ENCODE data around the gene SLC24A4.
"Not testable (repeated sequence)": the region's sequence is repeated elsewhere in the genome, so short reads cannot be mapped to it uniquely, and the experiment has no call there.

SLC24A4 gene

GRCh38 chr14:92520102-92521057 lies 197.4 kb downstream of the SLC24A4 start:
- DNase-seq (ENCODE audit: low spot score): peak; percentile 59

GRCh38 chr14:92521058-92521415 lies 198.1 kb downstream of the SLC24A4 start:
- DNase-seq (ENCODE audit: low spot score): no peak

GRCh38 chr14:92523752-92524151 lies 200.8 kb downstream of the SLC24A4 start:
- DNase-seq (ENCODE audit: low spot score): no peak

DNA sequence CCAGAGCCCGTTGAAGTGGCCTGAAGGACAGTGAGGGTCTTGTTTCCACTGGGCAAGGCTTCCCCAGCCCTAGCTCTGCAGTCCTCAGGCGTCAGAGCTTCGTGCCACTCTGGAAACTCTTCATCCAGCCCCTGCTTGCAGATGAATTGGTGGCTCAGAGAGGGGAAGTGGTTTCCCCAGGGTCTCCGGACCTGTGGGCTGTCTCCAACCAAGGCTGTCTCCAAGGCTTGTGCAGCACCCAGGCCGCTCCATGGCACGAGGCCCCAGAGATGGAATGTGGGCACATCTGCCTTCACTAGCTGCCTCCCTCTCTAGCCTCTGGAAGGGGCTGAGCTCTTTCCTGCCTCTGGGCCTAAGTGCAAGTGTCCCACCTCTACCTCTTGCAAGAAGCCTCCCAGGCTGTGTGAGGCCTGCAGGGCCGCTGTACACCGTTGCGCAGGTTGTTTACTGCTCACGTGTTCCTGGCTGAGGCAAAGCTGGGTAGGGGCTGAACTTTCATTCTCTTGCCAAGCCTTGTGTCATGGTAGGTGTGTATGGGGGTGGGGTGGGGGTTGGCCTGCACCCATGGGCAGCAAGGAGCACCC lies 201.7 kb downstream of the SLC24A4 start:
- DNase-seq (ENCODE audit: low spot score): no peak

GRCh38 chr14:92525322-92526095 lies 202.5 kb downstream of the SLC24A4 start:
- no peak for DNase-seq (ENCODE audit: low spot score)

- DNase-seq (ENCODE audit: low spot score): no peak
Observed at GRCh38 chr14:92527721-92528120, 204.8 kb downstream of the SLC24A4 start.

GRCh38 chr14:92528486-92529100 lies 205.6 kb downstream of the SLC24A4 start:
- no peak for DNase-seq (ENCODE audit: low spot score)

GRCh38 chr14:92529903-92530302 lies 206.9 kb downstream of the SLC24A4 start:
- DNase-seq (ENCODE audit: low spot score): no peak

- no peak for DNase-seq (ENCODE audit: low spot score)
Observed at GRCh38 chr14:92531106-92531873, 208.3 kb downstream of the SLC24A4 start.

DNA sequence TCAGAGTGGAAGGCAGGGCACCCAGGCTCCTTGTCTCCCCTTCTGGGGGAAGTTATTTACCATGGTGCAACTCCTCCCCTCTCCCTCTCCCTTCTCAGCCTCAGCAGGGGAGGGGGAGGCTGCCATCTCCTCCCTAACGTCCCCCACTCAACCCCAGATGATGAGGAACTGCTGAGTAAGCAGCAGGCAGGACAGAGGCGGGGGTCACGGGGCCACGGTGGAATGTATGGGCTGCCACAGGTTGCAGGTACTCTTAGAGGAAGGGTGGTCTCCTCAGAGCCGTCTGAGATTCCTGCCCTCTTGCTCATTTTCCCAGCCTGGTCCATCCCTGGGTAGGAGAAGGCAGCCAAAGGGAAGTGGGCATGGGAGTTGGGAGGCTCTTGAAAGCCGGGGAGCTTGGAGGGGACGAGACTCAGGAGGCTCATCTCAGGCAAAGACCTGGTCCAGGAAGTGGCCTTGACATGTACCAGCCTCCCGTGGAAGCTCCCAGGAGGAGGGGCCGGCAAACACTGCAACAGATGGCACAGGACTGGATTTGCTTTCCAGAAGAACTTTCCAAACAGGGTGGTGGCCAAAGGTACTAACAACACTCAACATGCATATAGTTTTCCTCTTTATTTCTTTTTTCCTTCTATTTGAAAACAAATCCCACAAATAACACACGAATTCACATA lies 209.7 kb downstream of the SLC24A4 start:
- no peak for DNase-seq (ENCODE audit: low spot score)

DNA sequence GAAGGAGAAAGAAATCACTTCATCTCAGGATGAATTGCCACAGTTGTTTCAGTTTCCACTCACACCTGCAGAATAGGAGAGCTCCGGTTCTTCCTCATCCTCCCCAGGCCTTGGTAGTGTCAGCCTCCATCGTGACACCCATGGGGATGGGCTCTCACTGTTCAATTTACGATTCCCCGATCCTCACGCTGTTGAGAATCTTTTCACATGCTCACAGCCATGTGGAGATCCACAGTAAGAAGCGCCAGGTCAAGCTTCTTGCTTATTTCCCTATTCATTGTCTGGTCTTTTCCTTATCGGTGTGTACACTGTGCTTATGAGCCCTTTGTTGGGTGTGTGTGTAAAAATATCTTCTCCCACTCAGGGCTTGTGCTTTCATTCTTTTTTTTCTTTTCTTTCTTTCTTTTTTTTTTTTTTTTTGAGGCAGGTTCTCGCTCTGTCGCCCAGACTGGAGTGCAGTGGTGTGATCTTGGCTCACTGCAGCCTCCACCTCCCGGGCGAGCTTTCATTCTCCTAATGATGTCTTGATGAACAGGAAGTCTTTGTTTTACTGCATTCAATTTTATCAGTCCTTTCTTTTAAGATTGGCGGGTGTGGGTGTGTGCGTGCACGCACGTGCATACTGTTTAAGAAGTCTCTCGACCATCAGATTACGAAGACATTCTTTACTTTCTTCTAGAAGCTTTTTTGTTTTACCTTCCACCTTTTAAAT lies 212.1 kb downstream of the SLC24A4 start:
- no peak for DNase-seq (ENCODE audit: low spot score)

DNA sequence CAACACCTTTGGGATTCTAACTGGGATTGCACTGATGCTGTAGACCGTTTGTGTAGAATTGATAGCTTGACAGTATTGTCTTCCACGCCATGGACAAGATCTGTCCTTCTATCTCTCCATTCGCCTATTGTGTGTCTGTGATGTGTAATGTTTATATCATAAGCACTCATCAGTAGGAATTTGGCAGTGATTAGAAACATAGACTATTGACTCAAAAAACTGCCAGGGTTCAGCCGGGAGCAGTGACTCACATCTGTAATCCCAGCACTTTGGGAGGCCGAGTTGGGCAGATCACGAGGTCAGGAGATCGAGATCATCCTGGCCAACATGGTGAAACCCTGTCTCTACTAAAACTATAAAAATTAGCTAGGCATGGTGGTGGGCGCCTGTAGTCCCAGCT lies 213.3 kb downstream of the SLC24A4 start:
- not testable (repeated sequence) for DNase-seq (ENCODE audit: low spot score)

DNA sequence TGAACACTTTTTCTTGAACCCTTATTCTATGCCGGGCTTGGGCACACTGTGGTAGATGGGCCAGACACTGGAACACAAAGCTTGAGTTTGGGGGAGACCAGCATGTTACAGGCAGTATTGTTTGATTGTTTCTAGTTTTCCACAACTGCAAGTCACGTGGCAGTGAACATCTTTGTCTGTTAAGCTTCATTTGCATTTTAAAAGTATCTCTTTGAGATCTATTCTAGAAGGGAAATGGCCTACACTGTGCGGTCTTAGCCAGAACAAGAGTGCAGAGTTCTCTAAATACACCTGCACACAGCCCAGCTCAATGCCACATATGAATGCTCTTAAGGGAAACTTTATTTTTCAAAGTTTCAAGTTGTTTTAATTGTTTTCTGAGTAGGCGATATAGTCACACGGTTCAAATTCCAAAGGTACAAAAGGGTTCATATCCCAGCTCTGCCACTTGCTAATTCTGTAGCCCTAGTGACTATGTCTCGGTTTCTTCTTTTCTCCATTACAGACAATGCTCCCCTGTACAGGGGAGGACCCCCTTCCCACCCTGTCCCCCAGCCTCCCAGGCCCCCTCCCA lies 215.5 kb downstream of the SLC24A4 start:
- DNase-seq (ENCODE audit: low spot score): no peak

DNA sequence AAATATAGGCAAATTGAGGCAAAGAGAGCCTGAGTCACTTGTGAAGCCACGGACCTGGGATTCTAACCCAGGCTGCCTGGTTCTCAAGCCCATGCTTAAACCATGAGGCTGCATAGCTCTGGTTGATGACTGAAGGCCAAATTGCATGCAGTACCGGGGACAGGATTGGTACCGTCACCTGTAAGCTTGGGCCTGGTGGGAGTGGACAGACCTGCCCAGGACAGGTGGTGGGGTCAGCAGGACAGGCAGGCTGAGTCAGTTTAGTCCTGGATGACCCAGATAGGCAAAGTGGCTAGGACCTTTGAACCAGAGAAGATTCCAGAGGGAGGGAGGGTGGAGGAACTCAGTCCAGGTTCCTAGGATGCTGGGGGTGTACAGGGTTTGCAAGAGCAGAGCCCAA lies 216.5 kb downstream of the SLC24A4 start:
- DNase-seq (ENCODE audit: low spot score): no peak

- no peak for DNase-seq (ENCODE audit: low spot score)
Observed at GRCh38 chr14:92539875-92540274, 216.9 kb downstream of the SLC24A4 start.

DNA sequence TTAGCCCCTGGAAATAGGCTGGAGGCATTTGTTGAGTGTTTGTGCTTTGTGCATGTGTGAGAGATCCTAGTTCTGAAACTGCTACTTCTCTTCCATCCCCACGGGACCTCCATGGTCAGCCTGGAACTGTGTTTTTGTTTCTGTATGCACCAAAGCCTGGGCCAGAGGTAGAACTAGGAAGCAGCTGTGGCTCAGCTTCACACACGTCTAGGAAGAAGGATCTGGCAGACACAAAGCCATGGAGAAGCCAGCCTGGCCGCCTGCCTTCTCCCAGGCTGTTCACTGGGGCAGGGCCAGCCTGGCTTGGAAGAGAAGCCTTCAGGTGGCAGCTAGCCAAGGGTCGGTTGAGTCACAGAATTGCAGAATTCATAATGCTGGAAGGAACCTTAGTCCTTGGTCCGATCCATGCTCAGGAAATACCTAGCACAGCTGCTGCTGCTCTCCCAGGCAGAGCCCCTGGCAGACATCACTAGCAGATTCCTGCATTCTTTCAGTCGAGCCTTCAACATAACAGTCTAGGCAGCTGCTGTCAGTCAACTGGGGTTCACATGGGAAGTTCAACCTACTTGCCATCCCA lies 217.6 kb downstream of the SLC24A4 start:
- no peak for DNase-seq (ENCODE audit: low spot score)

GRCh38 chr14:92542766-92543554 lies 220.0 kb downstream of the SLC24A4 start:
- DNase-seq (ENCODE audit: low spot score): no peak

DNA sequence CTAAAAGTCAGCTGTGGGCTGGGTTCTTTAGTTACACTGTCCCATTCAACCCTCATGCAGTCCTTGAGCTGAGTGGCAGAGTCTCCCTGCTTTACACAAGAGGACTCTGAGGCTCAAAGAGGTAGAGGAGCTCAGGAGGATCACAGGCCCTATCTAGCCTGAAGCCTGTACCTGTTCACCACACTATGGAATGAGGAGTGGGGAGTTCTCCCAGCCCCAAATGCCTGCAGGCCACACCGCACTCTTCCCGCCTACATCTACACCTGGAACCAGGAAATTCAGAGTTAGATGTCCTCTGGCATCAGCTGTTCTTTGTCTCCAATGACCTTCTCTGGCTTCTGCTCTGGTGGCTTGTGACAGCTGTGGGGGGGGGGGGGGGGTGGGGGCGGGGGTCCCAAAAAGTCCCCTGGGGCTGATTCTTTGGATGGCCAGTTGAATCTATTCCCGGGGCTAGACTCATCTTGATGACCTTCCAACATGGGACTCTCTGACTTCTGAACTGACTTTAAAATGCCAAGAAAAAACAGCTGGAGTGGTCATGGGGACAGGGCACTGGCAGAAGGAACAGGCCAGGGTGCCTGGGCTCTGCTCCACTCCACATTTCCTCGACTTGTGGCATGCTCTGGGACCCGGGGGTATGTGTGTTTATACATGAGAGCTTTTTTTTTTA lies 221.2 kb downstream of the SLC24A4 start:
- DNase-seq (ENCODE audit: low spot score): no peak
